Ascending aorta (tissue), 2 donors: Measurements from ENCODE around the gene LIPE. TPM values are rescaled to one million over a fixed set of nuclear protein-coding genes. Genes with fewer than 3 reads are reported as not detected.

Experiments
- DNase-seq, 2 donors: peaks; one replicate each; pipeline ENCODE4 v3.0.0-alpha.2; 2019; ENCODE audit warnings: low spot score in 2 of 2
- H3K27ac ChIP-seq, 2 donors: fragments of 200-600 bp; sonication (generic); one replicate each; pipeline ENCODE4 v1.5.1; 2016 to 2017; ENCODE audit warnings: mild to moderate bottlenecking in 1 of 2
- H3K27me3 ChIP-seq: fragments of 200-600 bp; sonication (generic); one replicate; pipeline ENCODE4 v1.5.1; 2017
- H3K36me3 ChIP-seq, 2 donors: fragments of 200-600 bp; sonication (generic); one replicate each; pipeline ENCODE4 v1.5.1; 2016
- H3K4me1 ChIP-seq, 2 donors: fragments of 200-600 bp; sonication (generic); one replicate each; pipeline ENCODE4 v1.5.1; 2016 to 2017; ENCODE audit warnings: mild to moderate bottlenecking in 1 of 2
- H3K4me3 ChIP-seq, 2 donors: fragments of 200-600 bp; sonication (generic); one replicate each; pipeline ENCODE4 v1.5.1; 2016 to 2017; ENCODE audit warnings: mild to moderate bottlenecking in 1 of 2
- H3K9me3 ChIP-seq, 2 donors: fragments of 200-600 bp; sonication (generic); one replicate each; pipeline ENCODE4 v1.5.1; 2016
- intact Hi-C: fragments of 100-400 bp; cut with DNase I; formaldehyde crosslinking; loops from one replicate; pipeline ENCODE4 v1.15.1; 2023
- total RNA-seq: library from RNA; depleted of rRNA; stranded (reverse); fragments of >200 nt; gene quantifications from one replicate; pipeline ENCODE4 v1.1.0, GENCODE V29; 2016
- TF ChIP-seq, protein P1 (sequence below), 3 experiments: fragments of 200-600 bp in 2 of 3; fragments of 450-650 bp in 1 of 3; sonication (generic) in 2 of 3; IDR thresholded peaks; one replicate each; pipeline ENCODE4 v1.5.1; 2016 to 2019; ENCODE audit warnings: antibody characterized with exemption in 3 of 3, mild to moderate bottlenecking in 1 of 3, moderate library complexity in 1 of 3

LIPE gene
- total RNA-seq, 1 donor from 2014 or later, result 102 TPM

DNA sequence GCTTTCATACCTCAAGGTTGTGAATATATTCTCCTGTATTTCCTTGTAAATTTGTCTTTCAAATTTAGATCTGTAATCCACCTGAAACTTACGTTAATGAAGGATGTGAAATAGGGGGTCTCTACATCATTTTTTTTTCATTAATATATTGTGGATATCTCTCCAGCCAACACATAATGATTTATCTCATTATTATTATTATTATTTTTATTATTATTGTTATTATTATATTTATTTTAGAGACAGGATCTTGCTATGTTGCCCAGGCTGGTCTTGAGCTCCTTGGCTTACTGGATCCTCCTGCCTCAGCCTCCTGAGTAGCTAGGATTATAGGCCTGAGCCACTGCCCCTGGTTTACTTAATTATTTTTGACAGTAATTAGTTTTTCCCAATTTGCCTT, 4.3 kb upstream of the LIPE start:
- Histone ChIP-seq H3K27ac (no peak overlapping the region), H3K36me3 (no peaks in the 10 kb centered on the region), H3K9me3 (no peaks in the 10 kb centered on the region), H3K4me1 (no peaks in the 10 kb centered on the region), H3K27me3 (no peaks in the 10 kb centered on the region), H3K4me3 (no peak overlapping the region)
- no peak for DNase-seq
- intact Hi-C loops, result loop anchor here (10.0 kb wide), 1 partner anchor 297 kb away; the partner anchor contains the start of gene POU2F2
- TF ChIP-seq, protein P1, sequence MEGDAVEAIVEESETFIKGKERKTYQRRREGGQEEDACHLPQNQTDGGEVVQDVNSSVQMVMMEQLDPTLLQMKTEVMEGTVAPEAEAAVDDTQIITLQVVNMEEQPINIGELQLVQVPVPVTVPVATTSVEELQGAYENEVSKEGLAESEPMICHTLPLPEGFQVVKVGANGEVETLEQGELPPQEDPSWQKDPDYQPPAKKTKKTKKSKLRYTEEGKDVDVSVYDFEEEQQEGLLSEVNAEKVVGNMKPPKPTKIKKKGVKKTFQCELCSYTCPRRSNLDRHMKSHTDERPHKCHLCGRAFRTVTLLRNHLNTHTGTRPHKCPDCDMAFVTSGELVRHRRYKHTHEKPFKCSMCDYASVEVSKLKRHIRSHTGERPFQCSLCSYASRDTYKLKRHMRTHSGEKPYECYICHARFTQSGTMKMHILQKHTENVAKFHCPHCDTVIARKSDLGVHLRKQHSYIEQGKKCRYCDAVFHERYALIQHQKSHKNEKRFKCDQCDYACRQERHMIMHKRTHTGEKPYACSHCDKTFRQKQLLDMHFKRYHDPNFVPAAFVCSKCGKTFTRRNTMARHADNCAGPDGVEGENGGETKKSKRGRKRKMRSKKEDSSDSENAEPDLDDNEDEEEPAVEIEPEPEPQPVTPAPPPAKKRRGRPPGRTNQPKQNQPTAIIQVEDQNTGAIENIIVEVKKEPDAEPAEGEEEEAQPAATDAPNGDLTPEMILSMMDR (IDR thresholded peaks at IDR 0.05), result no peak

DNA sequence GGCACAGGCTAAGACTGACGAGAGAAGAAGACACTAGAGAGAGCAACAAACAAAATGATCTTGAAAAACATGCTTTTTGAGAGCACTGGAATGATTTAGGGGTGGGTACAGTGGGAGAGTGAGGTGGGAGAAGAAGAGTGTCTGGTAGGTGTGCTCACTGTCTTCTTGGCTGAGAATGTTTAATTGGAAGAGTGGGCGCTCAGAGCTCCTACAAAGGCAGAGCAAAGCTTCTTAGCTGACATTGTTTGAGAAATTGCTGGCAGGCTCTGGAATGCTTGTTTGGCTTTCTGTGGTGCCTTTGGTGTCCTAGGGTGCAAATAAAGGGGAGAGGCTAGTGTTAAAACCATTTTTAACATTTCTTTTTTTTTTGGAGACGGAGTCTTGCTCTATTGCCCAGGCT, 1.5 kb upstream of the LIPE start:
- no peak overlapping the region for H3K4me3 ChIP-seq
- H3K4me1 ChIP-seq, result peaks cover 0 to 7% of the 10 kb centered on the region in 2 donors
- intact Hi-C loops, result no loop called here
- H3K9me3 ChIP-seq, result no peaks in the 10 kb centered on the region
- no peak for DNase-seq
- H3K27ac ChIP-seq, result no peak overlapping the region
- H3K36me3 ChIP-seq, result no peaks in the 10 kb centered on the region
- TF ChIP-seq, protein P1 (IDR thresholded peaks at IDR 0.05), result no peak
- no peaks in the 10 kb centered on the region for H3K27me3 ChIP-seq

DNA sequence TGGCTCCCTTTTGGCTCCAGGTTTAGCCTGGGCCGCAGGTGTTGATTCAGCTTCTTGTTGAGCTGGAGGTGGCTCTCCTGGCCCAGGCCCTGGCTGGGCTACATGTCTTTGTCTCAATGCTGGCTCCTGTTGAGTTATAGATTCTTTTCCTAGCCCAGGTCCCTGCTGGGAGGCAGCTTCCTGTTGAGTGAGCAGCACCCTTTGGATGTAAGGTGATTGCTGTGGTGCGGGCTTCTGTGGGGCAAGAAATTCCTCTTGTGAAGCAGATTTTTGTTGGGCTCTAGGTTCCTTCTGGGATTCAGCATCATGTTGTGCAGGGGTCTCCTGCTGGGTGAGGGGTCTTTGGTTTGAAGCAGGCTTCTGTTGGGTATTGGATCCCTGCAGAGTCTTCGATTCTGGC, 545 bp downstream of the LIPE start:
- H3K4me1 ChIP-seq, result peaks cover 0 to 14% of the 10 kb centered on the region in 2 donors
- no peaks in the 10 kb centered on the region for H3K36me3 ChIP-seq
- H3K27ac ChIP-seq, result no peak overlapping the region
- no peak overlapping the region for H3K4me3 ChIP-seq
- no peaks in the 10 kb centered on the region for H3K27me3 ChIP-seq
- no peak for DNase-seq
- intact Hi-C loops, result no loop called here
- TF ChIP-seq, protein P1 (IDR thresholded peaks at IDR 0.05), result no peak
- H3K9me3 ChIP-seq, result no peaks in the 10 kb centered on the region

DNA sequence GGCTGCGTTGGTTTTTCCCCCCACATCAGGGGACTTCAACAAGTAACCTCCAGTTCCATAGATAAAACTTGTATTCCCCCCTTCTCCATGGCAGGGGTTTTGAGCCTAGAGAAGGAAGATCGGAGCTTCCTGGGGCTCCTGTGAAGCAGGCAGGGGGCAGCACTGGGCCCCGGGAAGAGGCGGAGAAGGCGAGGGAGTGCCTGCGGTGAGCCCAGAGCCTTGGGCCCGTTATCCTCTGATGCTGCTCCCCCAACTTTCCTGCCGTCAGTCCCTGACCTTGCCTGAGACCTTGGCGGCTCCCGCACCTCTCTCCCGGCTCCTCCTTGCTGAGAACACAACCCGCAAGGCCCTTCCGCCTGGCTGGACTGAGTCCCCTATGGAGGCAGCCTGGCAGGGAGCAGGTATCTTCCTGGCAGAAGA, 2.5 kb downstream of the LIPE start:
- Histone ChIP-seq H3K4me1 (peaks cover 0 to 14% of the 10 kb centered on the region in 2 donors), H3K36me3 (no peaks in the 10 kb centered on the region), H3K27ac (no peak overlapping the region), H3K4me3 (no peak overlapping the region), H3K27me3 (no peaks in the 10 kb centered on the region), H3K9me3 (no peaks in the 10 kb centered on the region)
- DNase-seq, result peak in 1 of 2 donors; percentile 53
- intact Hi-C loops, result no loop called here
- TF ChIP-seq, protein P1 (IDR thresholded peaks at IDR 0.05), result no peak

DNA sequence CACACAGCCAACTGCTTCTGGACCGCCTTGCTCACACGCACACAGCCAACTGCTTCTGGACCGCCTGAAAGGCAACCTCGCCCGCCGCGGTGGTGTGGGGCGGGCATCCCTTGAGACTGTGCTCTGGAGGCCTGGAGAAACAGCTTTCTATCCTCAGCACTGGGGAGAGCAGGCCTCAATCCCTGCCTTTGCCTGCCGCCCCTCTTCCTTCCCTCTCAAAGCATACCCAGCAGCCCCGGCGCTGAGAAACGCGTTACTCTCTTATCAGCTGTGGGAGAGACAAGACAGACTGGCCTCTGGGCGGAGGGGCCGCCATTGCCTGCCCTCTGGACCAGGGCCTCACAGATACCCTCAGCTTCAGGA, 2.9 kb downstream of the LIPE start:
- TF ChIP-seq, protein P1 (IDR thresholded peaks at IDR 0.05), result no peak
- no peaks in the 10 kb centered on the region for H3K27me3 ChIP-seq
- no peaks in the 10 kb centered on the region for H3K36me3 ChIP-seq
- peak in 1 of 2 donors; percentile 56 for DNase-seq
- H3K9me3 ChIP-seq, result no peaks in the 10 kb centered on the region
- no peak overlapping the region for H3K27ac ChIP-seq
- H3K4me3 ChIP-seq, result peak overlapping the region in 1 of 2 donors; percentile 66
- intact Hi-C loops, result no loop called here
- peaks cover 0 to 14% of the 10 kb centered on the region in 2 donors for H3K4me1 ChIP-seq
